Fibroblast of pulmonary artery (primary cell): ENCODE measurements around the gene S100A14.

ENCODE experiments used
- DNase-seq: peaks from one replicate; pipeline ENCODE4 v3.0.0-alpha.2; 2010; ENCODE audit warnings: low read depth
- H3K4me3 ChIP-seq: replicated peaks from 2 replicates; pipeline ENCODE4 v1.5.1; 2011; ENCODE audit warnings: low read depth, mild to moderate bottlenecking, control low read depth, low read length, moderate library complexity
- CTCF ChIP-seq: IDR thresholded peaks from 2 replicates; pipeline ENCODE4 v1.5.1; 2011; ENCODE audit warnings: mild to moderate bottlenecking, control low read depth, low read length, inconsistent platforms; ENCODE audit errors: missing control alignments

S100A14 gene

GRCh38 chr1:153658400-153659174 is 42.5 kb upstream of the S100A14 start, which contains the start of gene SNAPIN:
TSS of gene SNAPIN (plus strand) at chr1:153658703. CDS start at chr1:153658744, 41 bp downstream.
- DNase-seq = peak; percentile 86
- peak within 1 kb of the TSS; percentile 93 for H3K4me3 ChIP-seq
- TF ChIP-seq CTCF = no peak

GRCh38 chr1:153655333-153655732 is 39.2 kb upstream of the S100A14 start:
- no peak for DNase-seq
- TF ChIP-seq CTCF = no peak
- no peak overlapping the region for H3K4me3 ChIP-seq

GRCh38 chr1:153652805-153653500 is 36.8 kb upstream of the S100A14 start:
- DNase-seq = peak; percentile 53
- no peak overlapping the region for H3K4me3 ChIP-seq
- no peak for TF ChIP-seq CTCF

GRCh38 chr1:153651771-153652170 is 35.6 kb upstream of the S100A14 start:
- TF ChIP-seq CTCF = no peak
- H3K4me3 ChIP-seq = no peak overlapping the region
- DNase-seq = no peak

GRCh38 chr1:153649863-153650235 is 33.7 kb upstream of the S100A14 start:
- no peak for DNase-seq
- H3K4me3 ChIP-seq = no peak overlapping the region
- no peak for TF ChIP-seq CTCF

- H3K4me3 ChIP-seq = no peak overlapping the region
- no peak for TF ChIP-seq CTCF
- DNase-seq = no peak
These were observed 33.2 kb upstream of the S100A14 start for GRCh38 chr1:153649137-153649862.
